Measurements from ENCODE around the gene CCDC136.

GRCh38 chr7:128865996-128866877 lies 74.5 kb downstream of the CCDC136 start:
- TF ChIP-seq, protein P1, sequence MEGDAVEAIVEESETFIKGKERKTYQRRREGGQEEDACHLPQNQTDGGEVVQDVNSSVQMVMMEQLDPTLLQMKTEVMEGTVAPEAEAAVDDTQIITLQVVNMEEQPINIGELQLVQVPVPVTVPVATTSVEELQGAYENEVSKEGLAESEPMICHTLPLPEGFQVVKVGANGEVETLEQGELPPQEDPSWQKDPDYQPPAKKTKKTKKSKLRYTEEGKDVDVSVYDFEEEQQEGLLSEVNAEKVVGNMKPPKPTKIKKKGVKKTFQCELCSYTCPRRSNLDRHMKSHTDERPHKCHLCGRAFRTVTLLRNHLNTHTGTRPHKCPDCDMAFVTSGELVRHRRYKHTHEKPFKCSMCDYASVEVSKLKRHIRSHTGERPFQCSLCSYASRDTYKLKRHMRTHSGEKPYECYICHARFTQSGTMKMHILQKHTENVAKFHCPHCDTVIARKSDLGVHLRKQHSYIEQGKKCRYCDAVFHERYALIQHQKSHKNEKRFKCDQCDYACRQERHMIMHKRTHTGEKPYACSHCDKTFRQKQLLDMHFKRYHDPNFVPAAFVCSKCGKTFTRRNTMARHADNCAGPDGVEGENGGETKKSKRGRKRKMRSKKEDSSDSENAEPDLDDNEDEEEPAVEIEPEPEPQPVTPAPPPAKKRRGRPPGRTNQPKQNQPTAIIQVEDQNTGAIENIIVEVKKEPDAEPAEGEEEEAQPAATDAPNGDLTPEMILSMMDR (conservative IDR thresholded peaks at IDR 0.05; ENCODE audit: low read length) = no peak
- no peak for TF ChIP-seq EZH2phosphoT487 (IDR thresholded peaks at IDR 0.05; ENCODE audit: borderline replicate concordance, low read depth, low read length)

Data from OCI-LY7 (cell line).